GM23248 (cell line): Measurements from ENCODE around the gene TBXAS1. TPM values are rescaled to one million over a fixed set of nuclear protein-coding genes. Genes with fewer than 3 reads are reported as not detected.

Source experiments
- DNase-seq: peaks from one replicate; pipeline ENCODE4 v3.0.0-alpha.2; 2015
- H2AFZ ChIP-seq: fragments of 200-600 bp; sonication (generic); 2 replicates; pipeline ENCODE4 v1.6.1; 2016; ENCODE audit warnings: antibody characterized with exemption
- H3F3A ChIP-seq: fragments of 200-600 bp; sonication (generic); 2 replicates; pipeline ENCODE4 v1.6.1; 2016; ENCODE audit warnings: mild to moderate bottlenecking, antibody characterized with exemption, mixed run types; ENCODE audit not compliant: insufficient read depth
- H3K27ac ChIP-seq: fragments of 200-600 bp; sonication (generic); 2 replicates; pipeline ENCODE4 v1.5.1; 2016; ENCODE audit warnings: mild to moderate bottlenecking
- H3K27me3 ChIP-seq: fragments of 200-600 bp; sonication (generic); replicated peaks from 2 replicates; pipeline ENCODE4 v1.6.1; 2016; ENCODE audit warnings: mild to moderate bottlenecking; ENCODE audit not compliant: insufficient read depth
- H3K36me3 ChIP-seq: fragments of 200-600 bp; sonication (generic); 2 replicates; pipeline ENCODE4 v1.6.1; 2016; ENCODE audit warnings: low read depth, mild to moderate bottlenecking
- H3K4me1 ChIP-seq: fragments of 200-600 bp; sonication (generic); 2 replicates; pipeline ENCODE4 v1.6.1; 2016; ENCODE audit warnings: mild to moderate bottlenecking; ENCODE audit not compliant: insufficient read depth
- H3K4me2 ChIP-seq: fragments of 200-600 bp; sonication (generic); one replicate; pipeline ENCODE4 v1.6.1; 2016; ENCODE audit warnings: mild to moderate bottlenecking; ENCODE audit not compliant: unreplicated experiment
- H3K4me3 ChIP-seq: fragments of 200-600 bp; sonication (generic); 2 replicates; pipeline ENCODE4 v1.5.1; 2016; ENCODE audit warnings: mild to moderate bottlenecking
- H3K79me2 ChIP-seq: fragments of 200-600 bp; sonication (generic); 2 replicates; pipeline ENCODE4 v1.6.1; 2016; ENCODE audit warnings: mild to moderate bottlenecking; ENCODE audit not compliant: insufficient read depth
- H3K9ac ChIP-seq: fragments of 200-600 bp; sonication (generic); 2 replicates; pipeline ENCODE4 v1.6.1; 2016; ENCODE audit warnings: mild to moderate bottlenecking
- H3K9me2 ChIP-seq: fragments of 200-600 bp; sonication (generic); 2 replicates; pipeline ENCODE4 v1.6.1; 2016; ENCODE audit warnings: mixed run types, mild to moderate bottlenecking, moderate library complexity; ENCODE audit not compliant: insufficient read depth
- H3K9me3 ChIP-seq: fragments of 200-600 bp; sonication (generic); one replicate; pipeline ENCODE4 v1.6.1; 2017; ENCODE audit warnings: low read depth
- H4K20me1 ChIP-seq: fragments of 200-600 bp; sonication (generic); 2 replicates; pipeline ENCODE4 v1.6.0; 2016; ENCODE audit not compliant: insufficient read depth
- EZH2 ChIP-seq: fragments of 200-600 bp; sonication (generic); IDR thresholded peaks from 2 replicates; pipeline ENCODE4 v1.6.1; 2018; ENCODE audit warnings: antibody characterized with exemption, mild to moderate bottlenecking; ENCODE audit not compliant: insufficient read depth, poor library complexity, severe bottlenecking
- EZH2phosphoT487 ChIP-seq: fragments of 200-600 bp; sonication (generic); IDR thresholded peaks from 2 replicates; pipeline ENCODE4 v1.6.1; 2018; ENCODE audit warnings: antibody characterized with exemption, moderate library complexity, mild to moderate bottlenecking, low read depth; ENCODE audit not compliant: insufficient read depth
- WGBS, 2 experiments: methylation state at CpG; one replicate each; pipeline ENCODE4 v1.1.6; 2015 to 2017; ENCODE audit warnings: low lambda C conversion rate in 2 of 2, low coverage in 1 of 2; ENCODE audit errors: missing lambda C conversion rate in 2 of 2; 5-methylcytosine and 5-hydroxymethylcytosine counted together
- in situ Hi-C: fragments of 300-500 bp; cut with MboI; formaldehyde crosslinking; loops from 2 replicates; pipeline ENCODE4 v1.15.0; 2020
- polyA plus RNA-seq: library from polyadenylated mRNA; unstranded; fragments of >200 nt; fragmentation: Nextera tagmentation; extraction: Ambion mirVana; gene quantifications from 2 replicates; pipeline ENCODE4 v1.2.1, GENCODE V29; 2016
- total RNA-seq: library from RNA; depleted of rRNA; stranded (reverse); fragments of >200 nt; shearing (Covaris generic); gene quantifications from 2 replicates; pipeline ENCODE4 v1.2.3, GENCODE V29; 2014

The TBXAS1 gene
- total and polyA plus RNA-seq, 2 experiments from 2014 or later = 0.49 TPM; not detected in 1

GRCh38 chr7:140044251-140044650 lies 215.2 kb downstream of the TBXAS1 start:
- Histone ChIP-seq H3K36me3 (no peaks in the 10 kb centered on the region), H3K9me3 (no peaks in the 10 kb centered on the region)

DNA sequence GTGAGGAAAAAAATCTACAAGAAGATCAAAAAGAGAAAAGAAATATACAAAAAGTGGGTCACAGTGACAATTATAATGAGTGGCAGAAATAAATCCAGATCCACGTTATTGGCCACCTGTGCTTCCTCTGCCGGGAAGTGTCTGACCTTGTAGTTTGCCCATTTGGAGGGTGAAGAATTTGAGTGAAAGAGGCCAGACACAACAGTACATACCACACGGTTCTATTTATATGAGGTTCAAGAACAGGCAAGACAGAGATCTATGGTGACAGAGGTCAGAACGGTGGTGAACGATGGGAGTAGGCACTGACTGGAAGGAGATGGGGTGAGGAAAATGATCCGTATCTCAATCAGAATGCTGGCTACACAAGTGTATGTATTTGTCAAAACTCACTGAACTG lies 216.6 kb downstream of the TBXAS1 start:
- in situ Hi-C loops = no loop called here

More at GRCh38 chr7:140044251-140044650, 215.2 kb downstream of the TBXAS1 start:
- in situ Hi-C loops = no loop called here
- no peaks in the 10 kb centered on the region for H3K9me2 ChIP-seq
- H3K9ac ChIP-seq = no peak overlapping the region
- H3K4me3 ChIP-seq = no peak overlapping the region
- no peak overlapping the region for H3K27ac ChIP-seq
- no peaks in the 10 kb centered on the region for H3F3A ChIP-seq
- DNase-seq = no peak
- no peaks in the 10 kb centered on the region for H3K4me1 ChIP-seq
- no peaks in the 10 kb centered on the region for H4K20me1 ChIP-seq
- no peak for TF ChIP-seq EZH2
- no peak for TF ChIP-seq EZH2phosphoT487
- H3K27me3 ChIP-seq = no peaks in the 10 kb centered on the region
- H2AFZ ChIP-seq = no peak overlapping the region
- no peaks in the 10 kb centered on the region for H3K79me2 ChIP-seq
- no peak overlapping the region for H3K4me2 ChIP-seq
- 89 to 93% methylated on average over 6 of the region's 6 CpGs for WGBS, 2 experiments

DNA sequence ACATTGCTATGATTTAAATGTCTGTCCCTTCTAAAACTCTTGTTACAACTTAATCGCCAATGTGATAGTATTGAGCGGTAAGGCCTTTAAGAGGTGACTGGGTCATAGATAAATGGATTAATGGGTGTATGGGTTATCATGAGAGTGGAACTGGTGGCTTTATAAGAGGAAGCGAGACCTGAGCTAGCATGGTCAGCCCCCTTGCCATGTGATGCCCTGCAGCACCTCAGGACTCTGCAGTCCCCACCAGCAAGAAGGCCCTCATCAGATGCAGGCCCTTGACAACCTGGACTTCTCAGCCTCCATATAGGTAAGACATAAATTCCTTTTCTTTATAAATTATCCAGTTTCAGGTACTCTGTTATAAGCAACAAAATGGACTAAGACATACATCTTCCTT lies 218.1 kb downstream of the TBXAS1 start:
- Histone ChIP-seq H3K9me3 (no peaks in the 10 kb centered on the region), H3K9me2 (no peaks in the 10 kb centered on the region), H3K4me3 (no peak overlapping the region), H3K9ac (no peak overlapping the region), H3F3A (no peaks in the 10 kb centered on the region), H3K4me1 (no peaks in the 10 kb centered on the region), H3K4me2 (no peak overlapping the region), H3K27ac (no peak overlapping the region), H2AFZ (no peak overlapping the region), H3K27me3 (no peaks in the 10 kb centered on the region), H4K20me1 (no peaks in the 10 kb centered on the region), H3K36me3 (no peaks in the 10 kb centered on the region), H3K79me2 (no peaks in the 10 kb centered on the region)
- TF ChIP-seq EZH2phosphoT487 (no peak), EZH2 (no peak)
- in situ Hi-C loops = no loop called here
- no peak for DNase-seq
- 96 to 98% methylated on average over 3 of the region's 3 CpGs for WGBS, 2 experiments

More for the DNA sequence above, 216.6 kb downstream of the TBXAS1 start:
- WGBS, 2 experiments = 83 to 88% methylated on average over 6 of the region's 6 CpGs
- Histone ChIP-seq H3K4me1 (no peaks in the 10 kb centered on the region), H3K9me2 (no peaks in the 10 kb centered on the region), H3K4me2 (no peak overlapping the region), H3K36me3 (no peaks in the 10 kb centered on the region), H3K9ac (no peak overlapping the region), H3K79me2 (no peaks in the 10 kb centered on the region), H3K9me3 (no peaks in the 10 kb centered on the region), H3K4me3 (no peak overlapping the region), H3F3A (no peaks in the 10 kb centered on the region), H2AFZ (no peak overlapping the region), H3K27ac (no peak overlapping the region), H3K27me3 (no peaks in the 10 kb centered on the region), H4K20me1 (no peaks in the 10 kb centered on the region)
- no peak for DNase-seq
- TF ChIP-seq EZH2phosphoT487 (no peak), EZH2 (no peak)

GRCh38 chr7:140048138-140048537 lies 219.1 kb downstream of the TBXAS1 start:
- Histone ChIP-seq H4K20me1 (no peaks in the 10 kb centered on the region), H3K36me3 (no peaks in the 10 kb centered on the region), H3K9me3 (no peaks in the 10 kb centered on the region), H2AFZ (no peak overlapping the region), H3K79me2 (no peaks in the 10 kb centered on the region), H3K9ac (no peak overlapping the region), H3K4me3 (no peak overlapping the region), H3F3A (no peaks in the 10 kb centered on the region), H3K27me3 (no peaks in the 10 kb centered on the region), H3K4me2 (no peak overlapping the region), H3K4me1 (no peaks in the 10 kb centered on the region), H3K27ac (no peak overlapping the region), H3K9me2 (no peaks in the 10 kb centered on the region)
- TF ChIP-seq EZH2phosphoT487 = no peak
- TF ChIP-seq EZH2 = no peak
- no peak for DNase-seq
- in situ Hi-C loops = no loop called here
- 87 to 88% methylated on average over 4 of the region's 4 CpGs for WGBS, 2 experiments

DNA sequence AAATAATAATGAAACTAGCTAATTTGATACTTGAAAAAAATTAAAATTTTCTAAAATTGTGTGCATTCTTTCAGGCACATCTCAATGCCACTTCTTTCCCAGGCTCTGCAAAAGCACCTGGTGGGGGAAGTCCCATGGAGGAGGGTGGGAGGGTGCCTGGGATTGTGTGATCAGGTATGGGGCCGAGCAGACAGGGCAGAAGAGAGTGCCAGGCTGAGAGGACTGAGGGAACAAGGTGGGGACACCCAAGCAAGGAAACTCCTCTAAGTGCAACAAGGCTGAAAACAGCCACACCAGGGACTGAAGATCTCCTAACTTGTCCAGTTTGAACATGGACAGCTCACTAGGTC lies 219.9 kb downstream of the TBXAS1 start:
- in situ Hi-C loops = no loop called here
- no peaks in the 10 kb centered on the region for H4K20me1 ChIP-seq
- no peaks in the 10 kb centered on the region for H3K27me3 ChIP-seq
- H3K27ac ChIP-seq = no peak overlapping the region
- no peak overlapping the region for H2AFZ ChIP-seq
- no peaks in the 10 kb centered on the region for H3F3A ChIP-seq
- DNase-seq = no peak
- no peak overlapping the region for H3K4me3 ChIP-seq
- H3K4me2 ChIP-seq = no peak overlapping the region
- no peaks in the 10 kb centered on the region for H3K4me1 ChIP-seq
- H3K9me2 ChIP-seq = no peaks in the 10 kb centered on the region
- H3K9me3 ChIP-seq = no peaks in the 10 kb centered on the region
- no peaks in the 10 kb centered on the region for H3K79me2 ChIP-seq
- WGBS, 2 experiments = 75 to 80% methylated on average over 1 of the region's 1 CpG
- H3K9ac ChIP-seq = no peak overlapping the region
- TF ChIP-seq EZH2 (no peak), EZH2phosphoT487 (no peak)
- no peaks in the 10 kb centered on the region for H3K36me3 ChIP-seq
